ENCODE measurements around the gene CCDC174. TPM values are rescaled to one million over a fixed set of nuclear protein-coding genes. Genes with fewer than 3 reads are reported as not detected.

The CCDC174 gene
- total RNA-seq, 1 experiment from 2014 or later: 21.7 TPM

DNA sequence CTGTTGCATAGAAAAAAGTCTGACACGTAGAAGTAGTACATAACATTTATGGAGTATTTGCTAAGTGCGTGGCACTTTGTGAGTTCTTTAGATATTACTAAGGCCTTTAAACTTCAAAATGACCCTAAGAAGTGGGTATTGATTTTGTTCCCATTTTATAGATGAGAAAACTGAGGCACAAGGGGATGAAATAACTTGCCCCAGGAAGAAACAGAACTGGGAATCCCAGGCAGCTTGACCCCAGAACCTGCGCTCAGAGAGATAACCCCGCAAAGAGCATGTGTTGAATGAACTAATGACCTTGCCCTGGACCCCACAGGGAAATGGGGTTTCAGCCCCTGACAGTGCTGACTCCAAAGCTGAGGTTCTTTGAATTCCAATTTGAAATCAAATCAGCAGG is 30.5 kb upstream of the CCDC174 start:
- no peak for DNase-seq (ENCODE audit: low read depth, low spot score)
- in situ Hi-C loops (cut with HindIII; ENCODE audit: low pct_unique_long_range_greater_than_20kb, low sequenced_read_pairs): no loop called here

- in situ Hi-C loops (cut with HindIII; ENCODE audit: low pct_unique_long_range_greater_than_20kb, low sequenced_read_pairs): no loop called here
- DNase-seq (ENCODE audit: low read depth, low spot score): no peak
Measured at GRCh38 chr3:14622368-14622767, 29.2 kb upstream of the CCDC174 start.

- in situ Hi-C loops (cut with HindIII; ENCODE audit: low pct_unique_long_range_greater_than_20kb, low sequenced_read_pairs): no loop called here
- no peak for DNase-seq (ENCODE audit: low read depth, low spot score)
Measured at GRCh38 chr3:14623569-14624051, 28.0 kb upstream of the CCDC174 start.

GRCh38 chr3:14624498-14624897 is 27.1 kb upstream of the CCDC174 start:
- no peak for DNase-seq (ENCODE audit: low read depth, low spot score)
- in situ Hi-C loops (cut with HindIII; ENCODE audit: low pct_unique_long_range_greater_than_20kb, low sequenced_read_pairs): no loop called here

DNA sequence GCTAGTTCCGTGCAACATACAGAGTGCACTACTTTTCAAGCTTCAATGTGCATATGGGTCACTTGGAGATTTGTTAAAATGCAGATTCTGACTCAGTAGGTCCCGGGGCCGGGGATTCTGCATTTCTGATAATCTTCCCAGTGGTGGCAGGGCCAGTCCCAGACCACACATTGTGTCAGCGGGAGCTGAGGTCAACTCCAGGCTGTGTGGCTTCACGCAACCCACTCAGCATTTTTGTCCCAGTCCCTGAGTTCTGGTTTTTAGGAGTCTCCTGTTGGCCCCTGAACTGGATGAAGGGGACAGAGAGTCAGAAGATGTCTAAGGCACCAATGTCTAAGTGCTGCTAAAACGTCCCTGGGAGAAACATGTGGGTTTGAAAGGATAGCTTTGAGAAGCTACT is 26.1 kb upstream of the CCDC174 start:
- no peak for DNase-seq (ENCODE audit: low read depth, low spot score)
- in situ Hi-C loops (cut with HindIII; ENCODE audit: low pct_unique_long_range_greater_than_20kb, low sequenced_read_pairs): no loop called here

GRCh38 chr3:14627815-14628214 is 23.7 kb upstream of the CCDC174 start:
- in situ Hi-C loops (cut with HindIII; ENCODE audit: low pct_unique_long_range_greater_than_20kb, low sequenced_read_pairs): no loop called here

GRCh38 chr3:14628406-14628805 is 23.2 kb upstream of the CCDC174 start:
- no peak for DNase-seq (ENCODE audit: low read depth, low spot score)
- in situ Hi-C loops (cut with HindIII; ENCODE audit: low pct_unique_long_range_greater_than_20kb, low sequenced_read_pairs): no loop called here

More at GRCh38 chr3:14627815-14628214, 23.7 kb upstream of the CCDC174 start:
- DNase-seq (ENCODE audit: low read depth, low spot score): no peak

GRCh38 chr3:14630404-14631100 is 21.0 kb upstream of the CCDC174 start:
- in situ Hi-C loops (cut with HindIII; ENCODE audit: low pct_unique_long_range_greater_than_20kb, low sequenced_read_pairs): no loop called here

DNA sequence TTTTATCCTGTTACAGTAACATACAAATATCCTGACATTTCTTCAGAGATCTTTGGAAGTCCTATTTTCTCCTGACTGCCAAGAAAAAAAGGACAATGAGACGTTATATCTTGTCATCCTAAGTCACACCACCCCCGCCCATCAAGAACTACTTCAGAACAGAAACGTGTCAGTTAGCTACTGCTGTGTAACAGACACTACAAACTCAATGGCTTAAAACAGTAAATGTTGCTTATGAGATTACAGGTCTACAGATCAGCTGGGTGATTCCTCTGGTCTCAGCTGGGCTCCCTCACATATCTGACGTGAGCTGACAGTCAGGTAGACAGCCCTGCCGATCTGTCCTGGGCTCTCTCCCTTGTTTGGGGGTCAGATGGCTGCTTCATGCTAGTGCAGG is 20.5 kb upstream of the CCDC174 start:
- in situ Hi-C loops (cut with HindIII; ENCODE audit: low pct_unique_long_range_greater_than_20kb, low sequenced_read_pairs): no loop called here
- DNase-seq (ENCODE audit: low read depth, low spot score): no peak

More at GRCh38 chr3:14630404-14631100, 21.0 kb upstream of the CCDC174 start:
- DNase-seq (ENCODE audit: low read depth, low spot score): no peak

- DNase-seq (ENCODE audit: low read depth, low spot score): no peak
- in situ Hi-C loops (cut with HindIII; ENCODE audit: low pct_unique_long_range_greater_than_20kb, low sequenced_read_pairs): no loop called here
Measured at GRCh38 chr3:14631687-14632441, 19.7 kb upstream of the CCDC174 start.

DNA sequence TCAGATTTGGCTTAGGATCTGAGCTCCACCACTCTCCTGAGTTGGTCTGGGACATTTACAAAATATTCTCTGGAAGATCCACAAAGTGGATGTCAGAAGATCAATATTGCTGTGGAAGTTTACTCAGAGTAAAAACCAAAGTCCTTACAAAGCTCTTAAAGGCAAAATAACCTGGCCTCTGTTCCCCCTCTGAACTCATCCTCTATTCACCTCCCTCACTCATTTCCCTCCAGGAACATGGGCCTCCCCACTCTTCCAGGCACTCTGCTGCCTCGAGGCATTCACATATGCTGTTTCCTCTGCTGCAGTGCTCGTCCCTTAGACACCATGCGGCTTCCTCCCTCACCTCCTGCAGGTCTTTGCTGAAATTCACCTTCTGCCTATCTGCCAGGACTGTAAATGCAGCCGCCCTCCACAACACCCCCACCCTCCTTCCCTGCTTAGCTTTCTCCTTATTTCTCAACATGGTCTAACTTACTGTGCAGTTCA is 19.1 kb upstream of the CCDC174 start:
- DNase-seq (ENCODE audit: low read depth, low spot score): no peak
- in situ Hi-C loops (cut with HindIII; ENCODE audit: low pct_unique_long_range_greater_than_20kb, low sequenced_read_pairs): no loop called here

DNA sequence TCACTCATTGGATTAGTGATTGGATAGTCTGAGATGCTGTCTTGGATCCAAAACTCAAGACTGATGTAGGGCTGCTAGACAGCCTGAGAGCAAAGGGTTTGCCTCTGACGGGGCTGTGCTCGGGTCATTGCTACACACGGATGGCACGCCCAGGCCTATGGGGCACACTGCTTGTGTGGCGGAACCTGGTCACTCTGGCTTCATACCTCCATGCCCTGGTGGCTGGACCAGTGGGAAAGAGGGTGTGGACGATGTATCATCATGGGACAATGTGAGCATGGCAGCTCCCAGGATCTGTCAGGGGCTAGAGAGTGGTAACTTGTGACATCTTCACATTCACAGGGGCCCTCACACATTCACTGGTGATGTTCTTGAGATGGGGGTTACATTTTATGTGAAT is 18.1 kb upstream of the CCDC174 start:
- in situ Hi-C loops (cut with HindIII; ENCODE audit: low pct_unique_long_range_greater_than_20kb, low sequenced_read_pairs): no loop called here
- no peak for DNase-seq (ENCODE audit: low read depth, low spot score)

DNA sequence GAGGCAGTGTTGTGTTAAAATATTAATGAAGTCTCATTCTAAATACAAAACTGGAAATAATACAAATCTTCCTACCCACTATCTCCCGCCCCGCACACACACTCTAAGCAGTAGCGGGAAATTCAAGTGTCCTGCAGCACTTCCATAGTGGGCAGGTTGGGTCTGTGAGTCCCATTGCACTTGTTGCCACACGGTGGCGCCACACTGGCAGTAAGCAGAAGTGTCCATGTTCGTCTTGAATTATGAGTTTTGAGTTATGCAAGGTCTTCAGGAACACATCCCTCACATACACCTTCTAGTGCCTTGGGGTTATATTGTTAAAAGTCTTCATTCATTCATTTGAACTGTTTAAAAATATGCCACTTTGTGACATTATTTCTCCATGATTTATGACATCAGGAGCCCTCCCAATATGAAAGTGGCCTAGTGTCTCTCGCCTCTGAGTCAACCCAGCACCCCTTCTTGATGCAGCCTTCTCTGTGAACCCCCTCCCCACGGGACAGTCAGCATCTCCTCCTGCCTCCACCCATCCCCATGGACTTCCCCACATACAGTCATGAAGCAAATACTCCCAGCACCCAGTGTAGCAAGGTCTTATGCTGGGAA is 17.6 kb upstream of the CCDC174 start:
- peak; percentile 75 for DNase-seq (ENCODE audit: low read depth, low spot score)
- in situ Hi-C loops (cut with HindIII; ENCODE audit: low pct_unique_long_range_greater_than_20kb, low sequenced_read_pairs): no loop called here

DNA sequence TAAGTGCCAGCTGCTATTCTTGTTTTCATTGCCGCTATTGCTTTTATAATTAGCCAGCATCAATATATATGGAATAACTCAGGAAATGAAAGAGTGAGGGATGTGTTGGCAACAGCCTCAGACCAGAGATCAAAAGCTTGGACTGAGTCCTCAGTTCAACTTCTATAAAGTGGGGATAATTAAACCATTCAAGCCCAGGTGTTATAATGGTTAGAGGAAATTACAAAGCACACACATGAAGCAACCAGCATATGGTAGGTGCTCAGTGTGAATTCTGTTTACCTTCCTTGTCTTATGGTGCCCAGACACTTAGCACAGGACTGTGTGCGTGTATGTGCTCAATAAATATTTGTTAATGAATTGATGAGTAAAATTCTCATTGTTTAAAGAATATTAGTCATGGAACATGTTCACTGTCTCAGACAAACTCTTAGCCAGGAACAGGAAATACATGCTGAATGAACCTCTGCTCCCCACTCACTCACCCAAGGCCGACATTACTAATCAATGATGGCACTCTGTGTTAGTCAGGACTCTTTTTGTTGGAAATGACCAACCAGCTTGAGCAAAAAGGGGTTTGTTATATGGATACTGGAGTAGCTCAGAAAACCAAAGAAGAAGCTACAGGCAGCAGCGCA is 16.7 kb upstream of the CCDC174 start:
- no peak for DNase-seq (ENCODE audit: low read depth, low spot score)
- in situ Hi-C loops (cut with HindIII; ENCODE audit: low pct_unique_long_range_greater_than_20kb, low sequenced_read_pairs): no loop called here

DNA sequence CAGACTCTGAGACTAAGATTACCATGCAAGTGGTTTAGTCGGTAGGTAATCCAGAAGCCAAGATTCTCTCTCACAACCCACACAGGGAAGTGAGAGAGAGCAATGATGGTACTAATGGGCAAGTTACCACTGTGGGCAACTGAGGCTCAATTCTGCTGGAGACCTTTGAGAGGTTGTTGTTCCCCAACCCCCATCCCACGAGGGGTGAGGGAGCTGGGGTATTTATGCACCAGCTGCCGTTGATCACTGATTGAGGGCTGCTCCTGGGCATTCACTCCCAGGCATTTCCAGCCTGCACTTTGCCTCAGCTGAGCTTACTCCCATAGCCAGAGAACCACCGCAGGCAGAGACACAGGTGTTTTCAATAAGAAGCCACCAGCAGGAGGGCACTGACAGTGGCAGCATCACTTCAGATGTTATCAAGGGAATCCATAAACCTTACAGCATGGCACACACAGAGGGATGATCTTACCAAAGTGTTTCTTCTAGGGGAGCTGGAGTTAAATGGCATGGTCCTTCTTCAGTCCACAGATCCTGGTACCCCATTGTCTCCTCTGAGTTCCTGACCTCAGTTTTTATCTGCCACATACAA is 15.0 kb upstream of the CCDC174 start:
- in situ Hi-C loops (cut with HindIII; ENCODE audit: low pct_unique_long_range_greater_than_20kb, low sequenced_read_pairs): no loop called here
- no peak for DNase-seq (ENCODE audit: low read depth, low spot score)

DNA sequence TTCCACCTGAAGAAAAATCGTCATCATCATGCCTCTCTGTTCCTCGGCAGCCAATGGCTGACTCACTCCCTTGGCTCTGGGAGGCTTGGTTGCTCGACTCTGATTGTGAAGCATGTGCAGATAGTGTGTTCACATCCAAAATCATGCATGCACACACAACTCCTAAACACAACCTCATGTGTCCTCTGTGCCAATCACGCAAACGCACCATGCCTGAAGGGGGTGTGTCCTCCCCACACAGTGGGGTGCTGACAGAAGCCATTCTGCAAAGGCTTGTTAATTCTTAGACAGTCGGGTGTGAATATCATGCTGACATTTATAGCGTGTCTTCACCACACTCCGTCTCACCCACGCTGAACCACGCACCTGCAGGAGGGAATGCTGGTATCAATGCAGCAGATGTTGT is 11.4 kb upstream of the CCDC174 start:
- DNase-seq (ENCODE audit: low read depth, low spot score): no peak

GRCh38 chr3:14640734-14641133 is 10.8 kb upstream of the CCDC174 start:
- no peak for DNase-seq (ENCODE audit: low read depth, low spot score)
- in situ Hi-C loops (cut with HindIII; ENCODE audit: low pct_unique_long_range_greater_than_20kb, low sequenced_read_pairs): no loop called here

More for the DNA sequence above, 11.4 kb upstream of the CCDC174 start:
- in situ Hi-C loops (cut with HindIII; ENCODE audit: low pct_unique_long_range_greater_than_20kb, low sequenced_read_pairs): no loop called here

DNA sequence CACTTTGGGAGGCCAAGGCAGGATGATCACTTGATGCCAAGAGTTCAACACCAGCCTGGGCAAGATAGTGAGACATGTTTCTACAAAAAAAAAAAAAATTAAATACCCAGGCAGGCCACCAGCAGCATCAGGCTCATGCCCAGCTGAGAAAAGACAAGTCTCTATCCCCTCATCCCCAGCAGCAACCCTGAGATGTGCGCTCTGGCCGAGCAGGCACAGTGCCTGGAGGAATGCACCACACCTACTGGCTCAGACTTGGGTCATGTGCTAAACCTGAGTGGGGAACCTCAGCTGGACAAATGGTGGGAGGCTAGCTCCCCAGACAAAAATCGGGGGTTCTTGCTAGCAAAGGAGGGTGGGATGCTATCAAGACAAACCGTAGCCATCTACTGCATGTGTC is 10.2 kb upstream of the CCDC174 start:
- DNase-seq (ENCODE audit: low read depth, low spot score): no peak
- in situ Hi-C loops (cut with HindIII; ENCODE audit: low pct_unique_long_range_greater_than_20kb, low sequenced_read_pairs): no loop called here
